A673 (cell line): Measurements from ENCODE around the gene TTLL12.

Experiments
- CTCF ChIP-seq: fragments of 300-800, 200-600 bp; sonication (generic); conservative IDR thresholded peaks from 2 replicates; pipeline ENCODE4 v1.5.1; 2017; ENCODE audit warnings: low read depth, mild to moderate bottlenecking, antibody characterized with exemption, low read length, moderate library complexity, mixed read lengths
- EZH2 ChIP-seq: fragments of 200-600 bp; sonication (generic); IDR thresholded peaks from 2 replicates; pipeline ENCODE4 v1.6.1; 2017; ENCODE audit warnings: borderline replicate concordance, low read depth, mild to moderate bottlenecking, mixed read lengths, antibody characterized with exemption, low read length; ENCODE audit not compliant: poor library complexity, severe bottlenecking

- TF ChIP-seq CTCF (no peak), EZH2 (no peak)
These were observed 15.9 kb downstream of the TTLL12 start for GRCh38 chr22:43171019-43171491.
